Kidney (tissue), 14 donors: Measurements from ENCODE around the gene SLC25A22. TPM values are rescaled to one million over a fixed set of nuclear protein-coding genes. Genes with fewer than 3 reads are reported as not detected.

Experiments used
- DNase-seq, 5 donors: peaks; one replicate each; pipeline ENCODE4 v3.0.0-alpha.2; 2013 to 2020
- FAIRE-seq: peaks from 2 replicates; lab custom pipeline; 2012; peaks lifted over from hg19 to GRCh38; lab: Jason Lieb, UNC
- H3K27ac ChIP-seq, 2 donors: one replicate each; pipeline ENCODE4 v1.7.0; 2013; ENCODE audit warnings: low read depth in 2 of 2, low read length in 2 of 2, inconsistent platforms in 1 of 2
- H3K27me3 ChIP-seq: one replicate; pipeline ENCODE4 v1.7.1; 2013; ENCODE audit warnings: low read length, inconsistent platforms; ENCODE audit not compliant: control insufficient read depth, insufficient read depth
- H3K36me3 ChIP-seq, 3 donors: one replicate each; pipeline versions ENCODE4 v1.7.0 to v1.7.1; 2013; ENCODE audit warnings: low read length in 3 of 3, control low read depth in 1 of 3, inconsistent platforms in 1 of 3; ENCODE audit not compliant: insufficient read depth in 3 of 3, control insufficient read depth in 2 of 3
- H3K4me1 ChIP-seq, 3 donors: one replicate each; pipeline versions ENCODE4 v1.7.0 to v1.7.1; 2013; ENCODE audit warnings: low read length in 3 of 3, inconsistent platforms in 1 of 3, low read depth in 1 of 3; ENCODE audit not compliant: control insufficient read depth in 2 of 3, insufficient read depth in 2 of 3
- H3K4me3 ChIP-seq, 3 donors: one replicate each; pipeline versions ENCODE4 v1.7.0 to v1.8.1; 2013; ENCODE audit warnings: low read length in 3 of 3, control low read depth in 1 of 3, inconsistent platforms in 1 of 3
- H3K9ac ChIP-seq, 3 donors: one replicate each; pipeline versions ENCODE4 v1.7.0 to v1.7.1; 2013; ENCODE audit warnings: low read length in 3 of 3, control low read depth in 1 of 3, inconsistent platforms in 1 of 3
- H3K9me3 ChIP-seq, 3 donors: one replicate each; pipeline versions ENCODE4 v1.7.0 to v1.7.1; 2013; ENCODE audit warnings: low read length in 3 of 3, control low read depth in 1 of 3, inconsistent platforms in 1 of 3; ENCODE audit not compliant: control insufficient read depth in 2 of 3, insufficient read depth in 1 of 3
- CTCF ChIP-seq: IDR thresholded peaks from 3 replicates; pipeline ENCODE4 v1.5.1; 2012; ENCODE audit warnings: mild to moderate bottlenecking, moderate library complexity, borderline replicate concordance; ENCODE audit not compliant: insufficient read depth; ENCODE audit errors: extremely low read depth
- intact Hi-C: fragments of 100-400 bp; cut with DNase I; formaldehyde crosslinking; loops from one replicate; pipeline ENCODE4 v1.11.1; 2022
- polyA plus RNA-seq: library from polyadenylated mRNA; stranded (reverse); fragments of 350-450 nt; fragmentation: Illumina TruSeq; extraction: RNeasy Lipid Tissue Mini Kit (QIAGEN cat#74804); gene quantifications from one replicate; pipeline ENCODE4 v1.2.3, GENCODE V29; 2014; ENCODE audit warnings: low read depth, low replicate concordance; ENCODE audit not compliant: insufficient read depth
- total RNA-seq: library from RNA; stranded (reverse); fragmentation: NEBNext Ultra II Directional; extraction: Animal tissue kit (Norgen Biotek cat#: 25700); gene quantifications from one replicate; pipeline ENCODE4 v1.2.1, GENCODE V29; 2021
- donor health status: control.
- donor health status: control.
- donor health status: control.
- donor health status: control.
- donor health status: control.
- donor health status: DM: yes; HTN: yes; CAD: no.
- donor health status: Normal renal cell carcinoma (clear cell type).

SLC25A22 gene
- total and polyA plus RNA-seq, 2 donors from 2014 or later, result 14.3 to 17.8 TPM

- peaks cover 0 to 2% (median 0%) of the 10 kb centered on the region in 3 donors for H3K4me1 ChIP-seq
- H3K27me3 ChIP-seq, result no peaks in the 10 kb centered on the region
- intact Hi-C loops, result no loop called here
- DNase-seq, result no peak
- no peak for FAIRE-seq
- no peak overlapping the region for H3K4me3 ChIP-seq
- no peak overlapping the region for H3K9ac ChIP-seq
- no peak for TF ChIP-seq CTCF
- H3K36me3 ChIP-seq, result peaks cover 0 to 25% (median 13%) of the 10 kb centered on the region in 3 donors
- H3K9me3 ChIP-seq, result no peaks in the 10 kb centered on the region
- H3K27ac ChIP-seq, result no peak overlapping the region
Observed at GRCh38 chr11:767238-767637, 30.8 kb downstream of the SLC25A22 start.

- no peaks in the 10 kb centered on the region for H3K27me3 ChIP-seq
- no peak for DNase-seq
- no peaks in the 10 kb centered on the region for H3K9me3 ChIP-seq
- H3K27ac ChIP-seq, result no peak overlapping the region
- intact Hi-C loops, result no loop called here
- no peak overlapping the region for H3K9ac ChIP-seq
- H3K4me1 ChIP-seq, result peaks cover 0 to 2% (median 0%) of the 10 kb centered on the region in 3 donors
- FAIRE-seq, result no peak
- peaks cover 0 to 25% (median 15%) of the 10 kb centered on the region in 3 donors for H3K36me3 ChIP-seq
- TF ChIP-seq CTCF, result no peak
- no peak overlapping the region for H3K4me3 ChIP-seq
Observed at GRCh38 chr11:766936-767210, 31.2 kb downstream of the SLC25A22 start.

GRCh38 chr11:766106-766935, 31.8 kb downstream of the SLC25A22 start:
- H3K27ac ChIP-seq, result no peak overlapping the region
- DNase-seq (no peak), FAIRE-seq (no peak)
- no peaks in the 10 kb centered on the region for H3K9me3 ChIP-seq
- no peak overlapping the region for H3K9ac ChIP-seq
- intact Hi-C loops, result no loop called here
- H3K4me3 ChIP-seq, result no peak overlapping the region
- TF ChIP-seq CTCF, result no peak
- H3K36me3 ChIP-seq, result peaks cover 0 to 30% (median 19%) of the 10 kb centered on the region in 3 donors
- H3K27me3 ChIP-seq, result no peaks in the 10 kb centered on the region
- H3K4me1 ChIP-seq, result peaks cover 0 to 2% (median 0%) of the 10 kb centered on the region in 3 donors

GRCh38 chr11:765802-766091, 32.3 kb downstream of the SLC25A22 start:
- no peaks in the 10 kb centered on the region for H3K27me3 ChIP-seq
- no peaks in the 10 kb centered on the region for H3K9me3 ChIP-seq
- H3K27ac ChIP-seq, result no peak overlapping the region
- FAIRE-seq (no peak), DNase-seq (no peak)
- peaks cover 0 to 2% (median 0%) of the 10 kb centered on the region in 3 donors for H3K4me1 ChIP-seq
- peaks cover 0 to 31% (median 16%) of the 10 kb centered on the region in 3 donors for H3K36me3 ChIP-seq
- H3K4me3 ChIP-seq, result no peak overlapping the region
- no peak overlapping the region for H3K9ac ChIP-seq
- intact Hi-C loops, result no loop called here
- no peak for TF ChIP-seq CTCF
